DMS 273 treated with DMSO at 0.1 percent for 48 hours (cell line): Measurements from ENCODE around the gene POLR1D.
"Not testable (repeated sequence)": the region's sequence is repeated elsewhere in the genome, so short reads cannot be mapped to it uniquely, and the experiment has no call there.

Experiments
- DNase-seq: peaks from one replicate; lab custom pipeline; 2025; lab: John Stamatoyannopoulos, UW

Gene POLR1D

GRCh38 chr13:27617881-27618321, 3.8 kb upstream of the POLR1D start:
- DNase-seq, result no peak

GRCh38 chr13:27619093-27619727, 2.5 kb upstream of the POLR1D start:
- DNase-seq, result no peak

- DNase-seq, result no peak
Observed at GRCh38 chr13:27619728-27620376, 1.8 kb upstream of the POLR1D start.

- DNase-seq, result peak; percentile 84
Observed at GRCh38 chr13:27620377-27621115, 1.1 kb upstream of the POLR1D start, which contains the start of gene LNX2. Gene LNX2 (minus strand): TSS chr13:27620529. CDS start chr13:27581703, 38,826 bp downstream.

- no peak for DNase-seq
Observed at GRCh38 chr13:27621116-27621365, 651 bp upstream of the POLR1D start.

- no peak for DNase-seq
Observed at GRCh38 chr13:27622102-27622820, 569 bp downstream of the POLR1D start.

DNA sequence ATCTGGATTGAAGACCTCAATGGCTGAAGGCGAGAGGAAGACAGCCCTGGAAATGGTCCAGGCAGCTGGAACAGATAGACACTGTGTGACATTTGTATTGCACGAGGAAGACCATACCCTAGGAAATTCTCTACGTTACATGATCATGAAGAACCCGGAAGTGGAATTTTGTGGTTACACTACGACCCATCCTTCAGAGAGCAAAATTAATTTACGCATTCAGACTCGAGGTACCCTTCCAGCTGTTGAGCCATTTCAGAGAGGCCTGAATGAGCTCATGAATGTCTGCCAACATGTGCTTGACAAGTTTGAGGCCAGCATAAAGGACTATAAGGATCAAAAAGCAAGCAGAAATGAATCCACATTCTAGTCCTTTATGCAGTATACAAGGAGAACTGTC, 1.2 kb downstream of the POLR1D start:
- no peak for DNase-seq

GRCh38 chr13:27624071-27624470, 2.4 kb downstream of the POLR1D start:
- DNase-seq, result no peak

GRCh38 chr13:27625839-27626238, 4.1 kb downstream of the POLR1D start:
- no peak for DNase-seq

DNA sequence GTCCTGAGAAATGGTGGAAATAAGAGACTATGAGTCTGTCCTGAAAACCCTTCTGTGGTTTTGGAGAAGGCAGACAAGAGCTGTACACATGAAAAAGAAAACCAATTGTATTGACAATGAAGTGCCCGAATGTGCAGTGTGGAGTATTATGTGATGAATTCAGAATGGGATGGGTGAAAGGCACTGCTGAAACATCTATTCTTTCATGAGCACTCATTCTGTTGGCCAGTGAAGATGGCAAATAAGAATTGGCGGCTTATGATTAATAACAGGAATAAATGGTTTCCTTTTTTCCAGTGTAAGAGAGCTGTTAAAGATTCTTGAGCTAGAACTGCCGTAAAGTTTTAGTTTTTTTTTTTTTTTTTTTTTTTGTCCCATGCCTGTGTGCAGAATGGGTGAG, 5.7 kb downstream of the POLR1D start:
- DNase-seq, result no peak

GRCh38 chr13:27628081-27628480, 6.4 kb downstream of the POLR1D start:
- DNase-seq, result no peak

DNA sequence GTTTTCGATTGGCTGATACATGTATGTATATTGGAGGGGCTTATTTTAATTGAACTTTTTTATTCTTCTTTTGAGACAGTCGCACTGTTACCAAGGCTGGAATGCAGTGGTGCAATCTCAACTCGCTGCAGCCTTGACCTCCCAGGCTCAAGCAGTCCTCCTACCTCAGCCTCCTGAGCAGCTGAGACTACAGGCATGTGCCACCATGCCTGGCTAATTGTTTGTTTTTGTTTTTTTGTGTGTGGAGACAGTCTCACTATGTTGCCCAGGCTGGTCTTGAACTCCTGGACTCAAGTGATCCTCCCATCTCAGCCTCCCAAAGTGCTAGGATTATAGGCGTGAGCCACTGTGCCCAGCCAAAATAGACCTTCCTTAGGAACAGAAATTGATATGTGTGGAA, 7.1 kb downstream of the POLR1D start:
- DNase-seq, result not testable (repeated sequence)

- DNase-seq, result no peak
Observed at GRCh38 chr13:27631156-27631555, 9.5 kb downstream of the POLR1D start.

GRCh38 chr13:27631665-27632064, 10.0 kb downstream of the POLR1D start:
- DNase-seq, result no peak

- no peak for DNase-seq
Observed at GRCh38 chr13:27632214-27632613, 10.5 kb downstream of the POLR1D start.

GRCh38 chr13:27632648-27633047, 11.0 kb downstream of the POLR1D start:
- no peak for DNase-seq

DNA sequence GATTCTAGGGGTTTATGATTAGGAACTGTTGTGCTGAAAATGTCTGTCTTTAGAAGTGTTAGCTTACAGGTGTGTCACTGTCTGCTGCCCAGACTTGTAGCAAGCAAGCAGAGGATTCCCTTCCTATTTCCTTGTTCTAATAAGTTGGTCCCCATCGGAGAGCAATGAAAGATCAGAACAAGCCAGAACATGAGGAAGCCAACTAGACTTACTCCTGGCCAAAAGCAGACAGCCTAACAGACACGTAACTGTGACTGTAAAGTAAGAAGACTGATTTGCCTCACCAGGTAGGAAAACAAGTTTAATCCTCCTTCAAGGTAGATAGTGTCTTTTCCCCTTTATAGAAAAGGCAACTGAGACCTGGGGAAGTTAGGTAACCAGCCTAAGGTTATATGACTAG, 12.5 kb downstream of the POLR1D start:
- no peak for DNase-seq

DNA sequence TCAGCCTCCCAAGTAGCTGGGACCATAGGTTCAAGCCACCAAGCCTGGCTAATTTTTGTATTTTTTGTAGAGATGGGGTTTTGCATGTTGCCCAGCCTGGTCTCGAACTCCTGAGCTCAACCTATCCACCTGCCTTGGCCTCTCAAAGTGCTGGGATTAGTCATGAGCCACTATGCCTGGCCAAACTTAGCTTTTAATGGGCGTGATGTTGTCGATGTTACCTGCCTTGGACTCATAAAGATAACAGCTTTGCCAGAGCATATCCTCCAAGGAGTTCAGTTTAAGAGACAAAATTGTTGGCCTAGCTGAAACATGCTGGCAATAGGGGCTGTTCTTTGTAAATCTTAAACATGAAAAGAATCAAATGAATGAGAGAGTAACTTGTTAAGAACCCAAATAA, 13.1 kb downstream of the POLR1D start:
- DNase-seq, result no peak

DNA sequence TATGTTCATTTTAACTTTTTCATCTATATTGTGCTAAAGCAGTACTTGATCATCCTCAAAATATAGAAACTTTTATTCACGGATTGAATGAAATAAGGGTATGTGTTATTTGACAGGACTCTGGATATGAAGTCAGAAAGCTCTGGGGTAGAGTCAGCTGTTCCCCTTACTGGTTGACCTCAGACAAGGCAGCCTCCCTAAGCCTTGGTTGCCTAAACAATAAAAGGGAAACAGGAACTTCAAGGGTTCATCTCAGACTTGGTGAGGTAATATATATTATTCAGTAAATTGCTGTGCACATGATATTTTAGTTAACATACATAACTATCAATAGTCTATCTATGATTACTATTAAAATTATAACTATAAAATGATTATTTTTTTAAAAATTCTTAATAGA, 13.6 kb downstream of the POLR1D start:
- no peak for DNase-seq

DNA sequence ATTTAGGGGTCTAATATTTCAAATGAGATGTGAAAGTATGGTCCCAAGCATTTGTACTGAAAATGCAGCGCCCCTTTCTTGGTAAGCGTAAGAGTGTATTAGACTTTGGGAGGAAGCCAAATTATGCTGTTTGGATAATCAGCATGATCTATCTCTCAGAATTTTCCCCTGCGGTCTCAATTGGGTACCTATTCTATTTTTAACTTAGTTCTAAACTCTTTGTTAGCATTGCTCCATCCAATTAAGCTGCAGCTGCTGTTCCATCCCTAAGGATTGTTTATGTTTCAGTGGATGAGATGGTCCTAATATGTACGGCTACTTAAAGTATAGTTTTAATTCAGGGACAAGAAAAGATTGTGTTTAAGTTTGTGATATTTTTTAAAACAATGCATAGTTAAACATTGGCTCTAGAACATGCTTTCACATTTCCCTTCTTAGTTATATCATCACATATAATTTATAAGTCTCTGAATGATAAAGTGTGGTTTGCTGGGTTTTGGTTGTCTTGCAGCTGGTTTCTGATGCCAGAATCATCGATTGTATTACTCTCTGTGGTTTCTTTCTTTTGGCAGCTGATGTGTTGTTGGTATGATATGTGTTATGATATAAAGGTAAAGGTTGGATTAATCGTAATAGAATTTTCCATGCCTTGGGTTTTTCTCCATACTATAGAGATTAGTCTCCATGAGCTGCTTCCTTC, 15.0 kb downstream of the POLR1D start:
- no peak for DNase-seq

GRCh38 chr13:27637289-27637626, 15.6 kb downstream of the POLR1D start:
- DNase-seq, result no peak

DNA sequence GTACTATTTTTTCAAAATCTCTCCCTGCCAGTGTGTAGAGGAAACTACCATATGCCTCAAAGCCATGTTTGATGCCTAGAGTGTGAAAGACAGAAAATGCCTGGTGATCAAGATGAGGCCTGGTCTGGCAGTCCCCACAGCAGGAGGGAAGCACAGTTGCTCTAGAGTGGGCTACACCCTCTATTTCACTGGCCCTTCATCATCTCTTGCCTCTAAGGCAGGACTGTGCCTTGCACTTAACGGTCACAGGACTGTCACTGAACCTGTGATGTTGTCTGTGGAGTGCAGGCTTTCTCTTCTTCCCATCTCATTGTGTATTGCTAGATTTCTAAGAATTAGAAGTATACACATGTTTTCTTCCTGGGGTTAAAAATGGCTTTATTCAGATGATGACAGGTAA, 16.3 kb downstream of the POLR1D start:
- DNase-seq, result no peak
